Measurements from ENCODE around the gene PLEKHG4B. TPM values are rescaled to one million over a fixed set of nuclear protein-coding genes. Genes with fewer than 3 reads are reported as not detected.
A peak's percentile ranks its signal among the peaks of the same experiment; 100 is the strongest.
"Not testable (repeated sequence)": the region's sequence is repeated elsewhere in the genome, so short reads cannot be mapped to it uniquely, and the experiment has no call there.

PLEKHG4B gene
- total RNA-seq, 1 donor: under 0.01 TPM

DNA sequence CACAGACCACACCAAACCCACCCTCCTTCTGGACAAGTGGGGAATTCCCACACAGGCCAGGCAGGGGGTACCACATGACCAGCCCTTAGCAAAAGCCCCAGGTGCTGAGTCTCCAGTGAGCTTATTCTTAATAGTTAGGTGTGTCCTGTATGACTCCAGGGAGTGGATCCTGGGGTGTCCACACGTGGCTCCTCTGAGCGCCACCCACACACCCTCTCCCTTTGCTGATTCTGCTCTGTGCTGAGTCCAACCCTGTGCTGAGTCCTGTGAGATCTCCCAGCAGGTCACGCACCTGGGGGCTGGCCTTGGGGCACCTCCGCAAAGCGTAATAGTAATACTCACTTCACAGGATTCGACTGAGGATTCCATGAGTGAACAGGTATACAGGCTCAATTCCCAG lies 112.0 kb downstream of the PLEKHG4B start:
- no peaks in the 10 kb centered on the region for H3K4me1 ChIP-seq (ENCODE audit: insufficient read depth, low read length)
- no peaks in the 10 kb centered on the region for H3K9me3 ChIP-seq (ENCODE audit: low read depth, low read length)
- H3K4me3 ChIP-seq (ENCODE audit: low read length): no peak overlapping the region
- H3K27me3 ChIP-seq (ENCODE audit: insufficient read depth, low read length): no peaks in the 10 kb centered on the region

DNA sequence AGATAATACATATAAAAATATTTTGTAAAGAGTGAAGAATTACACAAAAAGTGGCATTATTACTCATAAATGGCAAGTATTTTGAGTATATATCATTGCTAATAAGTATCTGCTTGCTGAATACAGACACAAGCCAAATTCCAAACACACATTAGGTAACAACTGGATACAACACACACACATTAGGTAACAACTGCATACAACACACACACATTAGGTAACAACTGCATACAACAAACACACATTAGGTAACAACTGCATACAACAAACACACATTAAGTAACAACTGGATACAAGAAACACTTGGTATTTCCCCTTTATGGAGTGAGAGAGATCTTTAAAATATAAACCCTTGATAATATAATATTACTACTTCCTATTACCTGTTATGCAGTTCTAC lies 112.5 kb downstream of the PLEKHG4B start:
- H3K4me3 ChIP-seq (ENCODE audit: low read length): no peak overlapping the region
- peaks cover under 1% of the 10 kb centered on the region for H3K4me1 ChIP-seq (ENCODE audit: insufficient read depth, low read length)
- H3K9me3 ChIP-seq (ENCODE audit: low read depth, low read length): no peaks in the 10 kb centered on the region
- H3K27me3 ChIP-seq (ENCODE audit: insufficient read depth, low read length): no peaks in the 10 kb centered on the region

DNA sequence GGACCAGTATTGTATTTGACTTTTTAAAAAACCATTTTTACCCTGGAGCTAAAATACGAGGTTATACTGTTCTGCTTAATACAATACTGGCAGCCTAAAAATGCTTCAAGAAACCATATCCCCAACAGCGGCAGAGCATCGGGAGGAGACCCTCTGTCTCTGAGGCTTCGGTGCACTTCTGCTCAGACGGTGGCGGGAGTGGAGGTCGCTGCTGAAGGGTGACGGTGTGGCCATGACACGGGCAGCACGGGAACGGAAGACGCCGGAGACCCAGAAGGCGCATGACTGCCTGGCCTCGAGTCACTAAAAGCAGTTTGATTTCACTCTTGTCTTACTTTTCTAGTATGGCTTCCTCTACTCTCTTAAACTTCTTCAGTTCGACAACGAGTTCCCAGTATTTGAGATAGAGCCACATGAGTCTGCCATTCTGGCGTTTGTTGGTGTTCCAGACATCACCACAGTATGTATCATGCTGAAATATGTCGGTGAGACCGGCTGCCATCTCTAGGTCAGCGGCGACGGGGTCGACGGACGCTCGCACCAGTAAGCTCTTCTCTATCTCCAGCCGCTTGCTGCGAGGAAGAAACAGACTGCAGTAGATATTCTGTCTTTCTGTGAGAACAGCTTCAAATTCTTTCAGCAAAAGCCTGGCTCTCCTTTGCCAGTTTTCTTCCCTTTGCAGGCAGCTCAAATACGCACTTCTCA lies 113.2 kb downstream of the PLEKHG4B start:
- no peaks in the 10 kb centered on the region for H3K27me3 ChIP-seq (ENCODE audit: insufficient read depth, low read length)
- H3K4me3 ChIP-seq (ENCODE audit: low read length): no peak overlapping the region
- no peaks in the 10 kb centered on the region for H3K9me3 ChIP-seq (ENCODE audit: low read depth, low read length)
- peaks cover 5% of the 10 kb centered on the region for H3K4me1 ChIP-seq (ENCODE audit: insufficient read depth, low read length)

DNA sequence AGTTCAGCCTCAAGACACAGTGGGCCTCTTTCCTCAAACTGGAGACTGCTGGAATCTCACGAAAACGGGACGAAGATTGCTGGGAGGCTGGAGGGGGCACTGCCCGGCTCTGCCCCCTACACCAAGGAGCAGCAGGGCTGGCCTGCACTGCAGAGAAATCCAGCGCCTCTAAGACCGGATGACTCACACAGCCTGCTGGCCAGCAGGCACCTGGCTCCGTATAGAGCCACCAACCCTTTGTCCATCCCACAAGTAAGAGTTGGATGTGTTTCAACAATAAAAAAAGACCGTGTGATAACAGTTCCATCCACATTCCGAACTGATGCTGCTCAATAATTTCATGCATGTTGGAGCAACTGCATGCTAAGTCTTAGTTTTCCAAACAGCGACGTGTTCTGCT lies 114.4 kb downstream of the PLEKHG4B start:
- Histone ChIP-seq H3K4me1 (ENCODE audit: insufficient read depth, low read length) (peaks cover 5% of the 10 kb centered on the region), H3K27me3 (ENCODE audit: insufficient read depth, low read length) (no peaks in the 10 kb centered on the region), H3K4me3 (ENCODE audit: low read length) (no peak overlapping the region), H3K9me3 (ENCODE audit: low read depth, low read length) (no peaks in the 10 kb centered on the region)

DNA sequence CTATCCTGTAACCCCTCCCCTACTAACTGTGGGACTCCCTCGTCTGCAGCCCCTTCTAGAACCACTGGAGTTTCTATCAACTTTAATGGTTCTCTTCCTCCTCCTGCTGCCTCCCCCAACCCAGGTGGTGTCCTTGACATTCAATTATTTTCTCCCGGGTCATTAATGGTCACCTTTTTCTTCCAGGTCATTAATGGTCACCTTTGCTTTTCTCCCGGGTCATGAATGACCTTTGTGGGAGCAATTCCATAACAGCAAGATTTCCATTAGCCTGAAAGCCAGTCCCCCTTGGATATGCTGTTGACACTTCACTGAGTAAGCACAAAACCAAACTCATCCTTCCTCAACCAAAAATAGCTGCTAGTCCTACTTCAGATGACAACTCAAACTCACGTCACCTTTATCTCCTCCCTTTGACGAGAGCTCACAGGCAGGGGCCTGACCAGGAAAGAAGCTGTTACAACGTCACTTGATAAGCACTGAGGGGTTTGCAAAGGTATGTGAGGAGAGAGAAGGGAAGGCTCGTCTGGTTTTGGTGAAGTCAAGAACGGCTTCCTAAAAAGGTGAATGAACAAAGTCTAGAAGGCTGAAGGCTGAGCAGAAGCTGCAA lies 115.1 kb downstream of the PLEKHG4B start:
- Histone ChIP-seq H3K4me1 (ENCODE audit: insufficient read depth, low read length) (peaks cover 5% of the 10 kb centered on the region), H3K9me3 (ENCODE audit: low read depth, low read length) (no peaks in the 10 kb centered on the region), H3K27me3 (ENCODE audit: insufficient read depth, low read length) (no peaks in the 10 kb centered on the region), H3K4me3 (ENCODE audit: low read length) (no peak overlapping the region)

DNA sequence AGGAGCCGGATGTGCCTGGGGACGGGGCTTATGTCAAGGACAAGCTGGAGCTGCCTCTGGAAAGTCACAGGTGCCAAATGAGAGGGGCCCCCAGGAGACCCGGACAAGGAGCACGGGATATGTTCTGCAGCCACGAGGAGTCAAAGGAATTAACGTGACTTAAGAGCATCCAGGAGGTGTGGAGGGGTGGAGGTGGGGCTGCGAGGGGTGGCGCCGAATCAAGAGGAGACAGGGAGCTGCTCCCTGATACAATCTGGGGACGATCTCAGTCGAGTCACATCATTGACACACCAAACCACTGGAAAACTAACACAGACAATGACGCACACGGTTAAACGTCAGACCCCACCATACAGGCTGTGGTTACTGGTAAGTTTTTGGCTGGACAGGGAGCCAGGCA lies 115.6 kb downstream of the PLEKHG4B start:
- H3K9me3 ChIP-seq (ENCODE audit: low read depth, low read length): no peaks in the 10 kb centered on the region
- no peaks in the 10 kb centered on the region for H3K27me3 ChIP-seq (ENCODE audit: insufficient read depth, low read length)
- H3K4me3 ChIP-seq (ENCODE audit: low read length): no peak overlapping the region
- H3K4me1 ChIP-seq (ENCODE audit: insufficient read depth, low read length): peaks cover 5% of the 10 kb centered on the region

DNA sequence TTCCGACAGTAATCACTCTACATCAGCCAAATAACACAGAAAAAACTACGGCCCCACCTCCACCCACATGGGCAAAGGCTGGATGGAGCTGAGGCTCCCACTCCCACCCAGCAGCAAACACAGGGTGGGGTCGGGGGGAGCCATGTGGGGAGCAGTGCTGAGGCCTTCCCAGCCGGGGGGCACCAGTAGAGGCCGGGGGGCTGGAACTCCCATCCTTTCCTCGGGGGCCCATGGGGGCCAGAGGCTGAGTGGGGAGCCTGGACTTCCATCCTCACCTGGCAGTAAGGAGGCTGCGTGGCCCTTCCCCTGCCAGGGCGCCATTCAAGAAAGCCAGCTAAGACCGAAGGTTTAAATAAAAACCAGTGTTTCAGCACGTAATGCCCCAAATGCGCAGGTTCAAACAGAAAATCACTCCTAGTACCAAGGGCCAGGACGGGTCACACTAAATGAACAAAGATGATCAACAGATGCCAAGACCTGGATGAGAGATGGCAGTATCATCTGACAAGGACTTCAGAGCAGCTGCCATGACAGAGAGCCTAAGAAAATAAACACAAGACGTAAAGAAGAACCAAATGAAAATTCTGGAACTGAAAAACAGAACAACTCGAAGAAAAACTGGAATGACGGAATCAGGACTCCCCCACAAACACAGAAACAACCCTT lies 116.6 kb downstream of the PLEKHG4B start:
- Histone ChIP-seq H3K4me3 (ENCODE audit: low read length) (no peak overlapping the region), H3K4me1 (ENCODE audit: insufficient read depth, low read length) (peaks cover 5% of the 10 kb centered on the region), H3K27me3 (ENCODE audit: insufficient read depth, low read length) (no peaks in the 10 kb centered on the region), H3K9me3 (ENCODE audit: low read depth, low read length) (no peaks in the 10 kb centered on the region)

DNA sequence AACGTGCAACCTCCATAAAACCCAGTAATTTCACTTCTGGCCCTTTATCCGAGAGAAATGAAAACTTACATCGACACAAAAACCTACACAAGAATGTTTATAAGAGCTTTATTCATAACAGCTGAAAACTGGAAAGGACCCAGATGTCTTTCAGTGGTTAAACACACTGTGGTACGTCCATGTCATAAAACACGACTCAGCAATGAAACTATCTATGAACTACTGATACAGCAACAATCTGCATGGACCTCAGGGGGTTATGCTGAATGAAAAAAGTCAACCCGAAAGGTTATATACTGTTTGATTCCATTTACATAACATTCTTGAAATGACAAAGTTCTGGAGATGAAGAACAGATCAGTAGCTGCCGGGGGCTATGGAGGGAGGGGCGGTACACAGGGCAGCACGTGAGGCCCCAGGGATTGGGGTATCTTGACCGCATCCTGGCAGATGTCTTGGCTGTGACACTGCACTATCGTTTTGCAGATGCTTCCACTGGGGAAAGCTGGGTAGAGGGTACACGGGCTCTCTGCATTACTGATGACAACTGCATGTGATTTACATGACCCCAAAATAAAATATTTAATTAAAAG lies 121.9 kb downstream of the PLEKHG4B start:
- H3K9me3 ChIP-seq (ENCODE audit: low read depth, low read length): no peaks in the 10 kb centered on the region
- H3K4me1 ChIP-seq (ENCODE audit: insufficient read depth, low read length): peaks cover 13% of the 10 kb centered on the region
- no peak overlapping the region for H3K4me3 ChIP-seq (ENCODE audit: low read length)
- no peaks in the 10 kb centered on the region for H3K27me3 ChIP-seq (ENCODE audit: insufficient read depth, low read length)

DNA sequence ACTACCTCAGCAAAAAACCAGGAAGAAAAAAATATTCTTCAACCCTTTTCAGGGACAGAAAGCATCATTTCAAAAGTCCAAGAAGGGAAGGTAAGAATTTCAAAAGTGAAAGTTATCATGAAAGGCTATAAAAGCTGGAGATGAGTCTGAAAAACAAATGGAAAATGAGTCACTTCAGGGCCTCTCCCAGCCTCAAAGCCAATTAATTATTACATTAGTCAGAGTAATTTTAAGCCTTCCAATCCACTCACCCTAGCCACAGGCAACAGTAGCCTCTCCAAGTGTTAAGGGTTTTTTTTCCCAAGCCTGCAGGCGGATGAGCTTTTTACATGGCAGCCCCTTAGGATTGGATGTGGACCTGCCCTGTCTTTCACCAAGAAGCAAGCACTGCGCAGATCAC lies 123.3 kb downstream of the PLEKHG4B start:
- H3K4me1 ChIP-seq (ENCODE audit: insufficient read depth, low read length): peaks cover 17% of the 10 kb centered on the region
- not testable (repeated sequence) for H3K9me3 ChIP-seq (ENCODE audit: low read depth, low read length); H3K4me3 ChIP-seq (ENCODE audit: low read length); H3K27me3 ChIP-seq (ENCODE audit: insufficient read depth, low read length)

DNA sequence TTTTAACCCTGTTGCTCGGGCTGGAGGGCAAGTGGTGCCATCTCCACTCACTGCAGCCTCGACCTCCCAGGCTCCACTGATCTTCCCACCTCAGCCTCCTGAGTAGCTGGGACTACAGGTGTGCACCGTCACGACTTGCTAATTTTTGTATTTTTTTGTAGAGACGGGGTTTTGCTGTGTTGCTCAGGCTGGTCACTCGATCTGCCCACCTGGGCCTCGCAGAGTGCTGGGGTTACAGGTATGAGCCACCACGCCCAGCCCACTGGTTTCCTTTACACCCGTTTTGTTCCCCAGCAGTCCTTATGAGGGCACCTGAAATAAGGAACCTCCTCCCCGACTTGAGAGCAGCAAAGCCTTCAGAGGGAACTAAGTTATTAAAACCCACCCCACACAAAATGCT lies 124.1 kb downstream of the PLEKHG4B start:
- not testable (repeated sequence) for H3K4me3 ChIP-seq (ENCODE audit: low read length); H3K27me3 ChIP-seq (ENCODE audit: insufficient read depth, low read length); H3K9me3 ChIP-seq (ENCODE audit: low read depth, low read length)
- H3K4me1 ChIP-seq (ENCODE audit: insufficient read depth, low read length): peaks cover 25% of the 10 kb centered on the region

DNA sequence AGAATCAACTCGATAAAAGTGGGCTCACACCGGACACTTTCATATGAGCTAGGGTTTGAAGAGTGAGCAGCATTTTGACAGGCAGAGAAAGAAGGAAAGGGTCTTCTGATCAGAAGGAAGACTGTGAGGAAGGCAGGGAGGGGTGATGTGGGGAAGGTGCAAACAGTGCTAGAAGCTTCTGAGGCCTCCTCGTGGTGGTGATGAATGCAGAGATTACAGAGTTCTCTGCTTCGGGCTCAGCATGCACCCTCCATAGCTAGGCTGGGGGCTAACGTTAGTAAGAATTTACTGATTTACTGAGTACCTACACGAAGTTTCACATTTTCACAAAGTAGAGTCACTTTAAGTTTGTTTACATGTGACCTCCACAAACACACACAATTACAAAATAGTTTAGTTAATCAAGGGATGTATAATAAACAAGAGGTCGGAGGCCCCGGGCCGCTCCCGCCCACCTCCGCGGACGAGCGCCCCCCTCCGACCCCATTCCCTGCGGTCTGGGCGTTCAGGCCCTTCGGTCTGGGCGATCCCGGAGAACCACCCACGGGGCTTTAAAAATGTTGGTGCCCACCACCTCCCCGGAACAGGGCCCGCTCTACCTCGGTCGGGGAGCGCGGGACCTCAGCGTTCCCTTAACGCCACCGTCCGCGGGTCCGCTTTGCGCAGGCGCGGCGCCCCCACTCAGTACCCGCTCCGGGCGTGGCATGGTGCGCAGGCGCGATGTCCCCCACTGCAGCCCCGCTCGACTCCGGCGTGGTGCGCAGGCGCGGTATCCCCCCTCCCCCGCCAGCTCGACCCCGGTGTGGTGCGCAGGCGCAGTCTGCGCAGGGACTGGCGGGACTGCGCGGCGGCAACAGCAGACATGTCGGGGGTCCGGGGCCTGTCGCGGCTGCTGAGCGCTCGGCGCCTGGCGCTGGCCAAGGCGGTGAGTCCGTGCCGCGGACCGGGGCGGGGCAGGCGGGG lies 125.8 kb downstream of the PLEKHG4B start, which contains the start of the genes CCDC127 and SDHA:
CCDC127 (minus strand) TSS at position 660 of the 963 bp plus-strand sequence. CDS start 1,304 bp downstream, outside the sequence.
SDHA (plus strand) TSS at position 827 of the 963 bp plus-strand sequence; CDS start at position 863, 36 bp downstream.
- H3K9me3 ChIP-seq (ENCODE audit: low read depth, low read length); H3K27me3 ChIP-seq (ENCODE audit: insufficient read depth, low read length): not testable (repeated sequence)
- peaks cover 26% of the 10 kb centered on the region for H3K4me1 ChIP-seq (ENCODE audit: insufficient read depth, low read length)
- peak within 1 kb of the TSS; percentile 89 for H3K4me3 ChIP-seq (ENCODE audit: low read length)

DNA sequence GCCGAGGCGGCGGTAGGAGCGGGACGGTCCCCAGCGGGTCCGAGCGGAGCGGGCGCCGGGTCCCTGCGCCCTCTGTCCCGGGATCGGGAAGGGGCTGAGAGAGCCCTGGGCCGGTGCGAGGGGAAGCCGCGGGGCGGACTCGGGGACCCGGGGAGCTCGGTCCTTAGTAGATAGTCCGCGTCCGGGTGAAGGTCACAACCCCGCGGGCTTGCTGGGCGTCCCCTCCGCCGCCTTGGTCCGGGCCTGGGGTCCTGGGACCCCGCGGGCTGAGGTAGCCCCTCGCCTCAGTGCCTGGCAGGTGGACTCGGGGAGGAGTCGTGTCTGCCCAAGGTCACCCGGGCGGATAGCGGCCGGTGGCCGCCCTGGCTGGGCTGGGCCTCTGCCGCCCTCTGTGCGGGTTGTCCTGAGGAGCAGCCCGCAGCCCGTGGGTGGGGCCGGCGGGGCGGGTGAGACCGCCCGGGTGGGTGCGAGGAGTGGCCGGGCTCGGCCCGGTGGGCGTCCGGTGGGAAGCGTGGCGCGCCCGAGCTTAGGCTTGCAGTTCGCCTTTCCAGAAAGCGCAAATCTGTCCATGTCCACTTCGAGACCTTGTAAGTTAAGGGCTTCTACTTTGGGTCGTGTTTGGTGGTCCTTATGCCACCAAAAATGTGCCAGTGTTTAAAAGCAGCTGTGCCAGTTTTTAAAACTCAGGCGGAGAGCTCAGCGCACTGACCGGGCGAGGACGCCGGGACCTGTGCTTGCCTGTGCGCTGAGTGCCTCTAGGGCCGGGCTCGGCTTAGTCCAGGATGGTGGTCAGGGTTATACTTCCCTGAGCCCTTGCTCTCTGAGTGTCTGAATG lies 126.7 kb downstream of the PLEKHG4B start:
- H3K4me3 ChIP-seq (ENCODE audit: low read length): peak overlapping the region; percentile 89
- H3K27me3 ChIP-seq (ENCODE audit: insufficient read depth, low read length): no peaks in the 10 kb centered on the region
- H3K4me1 ChIP-seq (ENCODE audit: insufficient read depth, low read length): peaks cover 31% of the 10 kb centered on the region
- H3K9me3 ChIP-seq (ENCODE audit: low read depth, low read length): no peaks in the 10 kb centered on the region

DNA sequence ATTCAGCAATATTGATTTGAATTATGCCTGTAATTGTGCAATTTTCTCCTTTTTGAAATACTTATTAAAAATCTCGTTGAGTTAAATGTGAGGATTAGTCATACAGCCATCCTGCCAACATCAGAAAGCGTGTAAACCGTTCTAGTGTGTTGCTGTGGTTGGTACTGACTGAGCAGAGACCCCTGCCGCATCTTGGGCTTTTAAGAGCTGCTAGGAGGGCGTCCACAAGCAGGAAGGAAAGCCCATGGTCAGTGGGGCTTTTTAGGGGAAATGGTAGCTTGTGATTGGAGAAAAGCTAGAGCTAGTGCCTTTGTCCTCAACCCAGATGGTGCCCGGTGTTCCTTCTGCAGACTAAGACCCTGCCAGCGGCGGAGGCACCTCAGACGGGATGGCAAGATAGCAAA lies 127.5 kb downstream of the PLEKHG4B start:
- no peaks in the 10 kb centered on the region for H3K9me3 ChIP-seq (ENCODE audit: low read depth, low read length)
- H3K4me1 ChIP-seq (ENCODE audit: insufficient read depth, low read length): peaks cover 31% of the 10 kb centered on the region
- H3K4me3 ChIP-seq (ENCODE audit: low read length): peak overlapping the region; percentile 89
- no peaks in the 10 kb centered on the region for H3K27me3 ChIP-seq (ENCODE audit: insufficient read depth, low read length)

DNA sequence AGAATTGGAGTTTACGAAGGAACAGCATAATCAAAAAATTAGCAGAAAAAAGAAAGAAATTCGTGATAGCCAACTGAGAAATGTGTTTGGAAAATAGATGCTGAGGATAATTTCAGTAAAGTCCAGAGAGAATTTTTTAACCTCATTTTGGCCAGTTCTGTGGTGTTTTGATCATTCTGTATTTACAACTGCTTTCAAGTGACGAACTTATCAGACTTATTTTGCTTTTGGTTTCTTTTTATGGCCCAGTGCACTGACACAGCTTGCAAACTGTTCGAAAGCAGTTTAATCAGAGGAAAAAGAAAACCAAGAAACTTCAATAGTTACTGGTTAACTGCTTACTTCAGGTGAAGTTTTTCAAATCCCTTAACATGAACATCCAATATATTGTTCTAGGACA lies 128.0 kb downstream of the PLEKHG4B start:
- Histone ChIP-seq H3K9me3 (ENCODE audit: low read depth, low read length) (no peaks in the 10 kb centered on the region), H3K27me3 (ENCODE audit: insufficient read depth, low read length) (no peaks in the 10 kb centered on the region), H3K4me3 (ENCODE audit: low read length) (peak overlapping the region; percentile 89), H3K4me1 (ENCODE audit: insufficient read depth, low read length) (peaks cover 31% of the 10 kb centered on the region)
